Stimulated activated memory B cell treated with anti-CD40 and anti-IgM and Interleukin-4, amounts not matched to agents 10 μg/mL and 1 μg/mL and 100 μg/mL, for 72 hours (primary cell): Measurements from ENCODE around the gene APBA2.

Experiments
- ATAC-seq: fragments of 150-1000 bp; cut with Tn5 transposase; 2 replicates; pipeline ENCODE4 v1.10.0; 2021
- H3K27ac Mint-ChIP-seq: one replicate; pipeline ENCODE4 v1.8.0; 2022; ENCODE audit warnings: mild to moderate bottlenecking, mixed read lengths
- H3K27me3 Mint-ChIP-seq: one replicate; pipeline ENCODE4 v1.8.0; 2022; ENCODE audit warnings: mixed read lengths
- H3K36me3 Mint-ChIP-seq: one replicate; pipeline ENCODE4 v1.8.0; 2022; ENCODE audit warnings: mixed read lengths
- H3K4me1 Mint-ChIP-seq: one replicate; pipeline ENCODE4 v1.8.0; 2022; ENCODE audit warnings: mixed read lengths
- H3K4me3 Mint-ChIP-seq: one replicate; pipeline ENCODE4 v1.8.0; 2022; ENCODE audit warnings: mild to moderate bottlenecking, moderate library complexity, mixed read lengths
- H3K9me3 Mint-ChIP-seq: one replicate; pipeline ENCODE4 v1.8.0; 2022; ENCODE audit warnings: mixed read lengths

The APBA2 gene

GRCh38 chr15:28944696-28945300 lies 59.0 kb downstream of the APBA2 start:
- H3K27me3 Mint-ChIP-seq: peaks cover 11% of the 10 kb centered on the region
- no peak overlapping the region for H3K27ac Mint-ChIP-seq
- H3K4me3 Mint-ChIP-seq: no peak overlapping the region
- H3K36me3 Mint-ChIP-seq: no peaks in the 10 kb centered on the region
- peaks cover 2% of the 10 kb centered on the region for H3K9me3 Mint-ChIP-seq
- H3K4me1 Mint-ChIP-seq: peaks cover 8% of the 10 kb centered on the region
- ATAC-seq: no peak

GRCh38 chr15:28945626-28946230 lies 60.0 kb downstream of the APBA2 start:
- Mint-ChIP-seq H3K36me3 (no peaks in the 10 kb centered on the region), H3K27ac (no peak overlapping the region), H3K4me1 (peaks cover 8% of the 10 kb centered on the region), H3K27me3 (peaks cover 11% of the 10 kb centered on the region), H3K9me3 (peaks cover 2% of the 10 kb centered on the region), H3K4me3 (no peak overlapping the region)
- ATAC-seq: no peak

DNA sequence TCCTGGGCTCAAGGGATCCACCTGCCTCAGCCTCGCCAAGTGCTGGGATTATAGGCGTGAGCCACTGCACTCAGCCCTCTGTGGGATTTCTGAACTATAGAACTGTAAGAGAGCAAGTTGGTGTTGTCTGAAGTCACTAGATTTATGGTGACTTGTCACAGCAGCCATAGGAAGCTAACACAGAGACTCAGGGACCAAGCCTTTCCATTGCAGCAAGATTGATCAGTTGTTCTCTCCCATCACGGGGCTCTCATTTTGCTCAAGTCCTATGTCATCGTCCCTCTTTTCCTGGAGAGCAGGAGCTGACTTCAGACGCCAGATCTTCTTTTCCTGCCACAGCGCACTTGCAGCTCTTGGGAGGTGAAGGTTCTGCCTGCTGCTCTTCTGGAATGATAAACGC lies 61.0 kb downstream of the APBA2 start:
- Mint-ChIP-seq H3K36me3 (no peaks in the 10 kb centered on the region), H3K4me3 (no peak overlapping the region), H3K27ac (no peak overlapping the region), H3K4me1 (peaks cover 8% of the 10 kb centered on the region), H3K9me3 (peaks cover 2% of the 10 kb centered on the region), H3K27me3 (peaks cover 11% of the 10 kb centered on the region)
- no peak for ATAC-seq

GRCh38 chr15:28947221-28947674 lies 61.5 kb downstream of the APBA2 start:
- H3K27me3 Mint-ChIP-seq: peaks cover 11% of the 10 kb centered on the region
- no peaks in the 10 kb centered on the region for H3K36me3 Mint-ChIP-seq
- peaks cover 8% of the 10 kb centered on the region for H3K4me1 Mint-ChIP-seq
- ATAC-seq: no peak
- H3K9me3 Mint-ChIP-seq: peaks cover 2% of the 10 kb centered on the region
- H3K4me3 Mint-ChIP-seq: no peak overlapping the region
- no peak overlapping the region for H3K27ac Mint-ChIP-seq

DNA sequence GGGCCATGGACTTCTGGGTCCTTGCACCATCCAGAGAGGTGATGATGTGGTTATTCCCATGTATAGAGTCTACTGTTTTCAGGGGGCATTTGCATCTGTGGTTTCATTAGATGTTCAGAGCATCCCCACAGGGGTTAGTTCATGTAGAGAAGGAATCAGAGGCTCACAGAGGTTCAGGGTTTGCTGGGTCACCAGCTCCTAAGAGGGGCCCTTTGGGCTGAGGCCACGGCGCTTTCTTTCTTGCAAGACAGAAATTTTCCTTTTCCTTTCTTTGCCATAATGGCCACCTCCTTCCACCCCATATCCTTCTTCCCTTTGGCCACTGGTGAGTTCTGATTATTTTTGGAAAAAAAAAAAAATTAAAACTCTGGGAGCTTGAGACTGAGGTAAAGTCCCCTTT lies 62.3 kb downstream of the APBA2 start:
- H3K4me3 Mint-ChIP-seq: no peak overlapping the region
- ATAC-seq: no peak
- no peaks in the 10 kb centered on the region for H3K36me3 Mint-ChIP-seq
- peaks cover 11% of the 10 kb centered on the region for H3K27me3 Mint-ChIP-seq
- no peak overlapping the region for H3K27ac Mint-ChIP-seq
- H3K4me1 Mint-ChIP-seq: peaks cover 8% of the 10 kb centered on the region
- H3K9me3 Mint-ChIP-seq: peaks cover 2% of the 10 kb centered on the region

DNA sequence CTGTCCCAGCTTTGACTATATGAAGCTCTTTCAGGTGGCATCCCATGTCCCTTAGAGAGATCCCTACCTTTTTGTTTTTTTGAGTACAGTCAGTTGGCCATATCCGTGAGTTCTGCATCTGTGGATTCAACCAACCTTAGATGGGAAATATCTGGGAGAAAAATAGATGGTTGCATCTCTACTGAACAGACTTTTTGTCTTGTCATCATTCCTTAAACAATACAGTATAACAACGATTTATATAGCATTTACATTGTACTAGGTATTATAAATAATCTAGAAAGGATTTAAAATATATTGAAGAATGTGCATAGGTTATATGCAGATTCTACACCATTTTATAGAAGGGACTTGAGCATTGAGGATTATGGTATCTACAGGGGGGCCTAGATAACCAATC lies 65.1 kb downstream of the APBA2 start:
- Mint-ChIP-seq H3K36me3 (no peaks in the 10 kb centered on the region), H3K4me1 (peaks cover 8% of the 10 kb centered on the region), H3K27ac (no peak overlapping the region), H3K4me3 (no peak overlapping the region), H3K9me3 (no peaks in the 10 kb centered on the region), H3K27me3 (peaks cover 11% of the 10 kb centered on the region)
- no peak for ATAC-seq

DNA sequence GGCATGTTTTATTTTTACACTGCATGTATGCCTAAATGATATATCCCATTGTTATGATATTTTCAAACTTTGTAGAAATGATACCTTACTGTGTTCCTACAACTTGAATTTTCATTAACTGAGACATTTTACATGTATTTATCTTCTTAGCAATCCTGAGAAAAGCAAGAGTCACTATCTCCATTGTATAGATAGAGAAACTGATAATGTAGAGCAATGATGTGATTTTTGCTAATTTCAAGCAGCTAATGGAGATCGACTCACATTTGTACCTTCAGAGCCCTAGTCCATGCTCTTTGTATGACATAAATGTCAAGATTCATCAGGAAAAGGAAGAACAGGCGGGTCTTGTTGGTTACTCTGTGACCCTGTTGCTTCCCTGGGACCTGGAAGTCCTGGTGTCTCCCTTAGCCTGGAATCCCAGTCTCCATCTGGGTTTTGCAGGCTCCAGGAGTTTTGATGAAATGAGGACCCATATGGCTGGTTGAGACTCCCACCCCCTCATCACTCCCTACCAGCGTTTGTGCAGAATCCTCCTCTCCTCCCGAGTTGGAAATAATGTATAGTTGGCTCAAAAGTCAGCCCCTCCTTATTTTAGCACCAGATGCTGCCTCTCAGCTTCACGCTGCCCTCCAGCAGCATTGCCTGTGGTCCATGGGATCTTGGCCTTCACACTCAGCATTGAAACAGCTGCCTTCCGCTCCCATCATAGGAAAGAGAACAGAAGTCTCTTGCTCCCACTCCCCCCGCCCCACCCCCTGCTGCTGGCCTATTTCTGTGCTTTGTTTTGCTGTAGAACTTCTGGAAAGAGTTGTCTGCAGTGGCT lies 67.1 kb downstream of the APBA2 start:
- peaks cover 11% of the 10 kb centered on the region for H3K27me3 Mint-ChIP-seq
- no peaks in the 10 kb centered on the region for H3K9me3 Mint-ChIP-seq
- H3K27ac Mint-ChIP-seq: no peak overlapping the region
- H3K4me3 Mint-ChIP-seq: no peak overlapping the region
- H3K4me1 Mint-ChIP-seq: peaks cover 8% of the 10 kb centered on the region
- no peak for ATAC-seq
- H3K36me3 Mint-ChIP-seq: no peaks in the 10 kb centered on the region

- ATAC-seq: no peak
- H3K9me3 Mint-ChIP-seq: no peaks in the 10 kb centered on the region
- no peak overlapping the region for H3K4me3 Mint-ChIP-seq
- no peaks in the 10 kb centered on the region for H3K36me3 Mint-ChIP-seq
- peaks cover 5% of the 10 kb centered on the region for H3K4me1 Mint-ChIP-seq
- H3K27ac Mint-ChIP-seq: no peak overlapping the region
- peaks cover 6% of the 10 kb centered on the region for H3K27me3 Mint-ChIP-seq
Measured at GRCh38 chr15:28953573-28954195, 67.9 kb downstream of the APBA2 start.

GRCh38 chr15:28954466-28955159 lies 68.8 kb downstream of the APBA2 start:
- H3K9me3 Mint-ChIP-seq: no peaks in the 10 kb centered on the region
- no peaks in the 10 kb centered on the region for H3K27me3 Mint-ChIP-seq
- no peak overlapping the region for H3K4me3 Mint-ChIP-seq
- H3K4me1 Mint-ChIP-seq: no peaks in the 10 kb centered on the region
- no peaks in the 10 kb centered on the region for H3K36me3 Mint-ChIP-seq
- ATAC-seq: no peak
- no peak overlapping the region for H3K27ac Mint-ChIP-seq

GRCh38 chr15:28955160-28955992 lies 69.6 kb downstream of the APBA2 start:
- no peaks in the 10 kb centered on the region for H3K36me3 Mint-ChIP-seq
- ATAC-seq: no peak
- no peak overlapping the region for H3K4me3 Mint-ChIP-seq
- no peaks in the 10 kb centered on the region for H3K9me3 Mint-ChIP-seq
- H3K27me3 Mint-ChIP-seq: no peaks in the 10 kb centered on the region
- no peaks in the 10 kb centered on the region for H3K4me1 Mint-ChIP-seq
- no peak overlapping the region for H3K27ac Mint-ChIP-seq

DNA sequence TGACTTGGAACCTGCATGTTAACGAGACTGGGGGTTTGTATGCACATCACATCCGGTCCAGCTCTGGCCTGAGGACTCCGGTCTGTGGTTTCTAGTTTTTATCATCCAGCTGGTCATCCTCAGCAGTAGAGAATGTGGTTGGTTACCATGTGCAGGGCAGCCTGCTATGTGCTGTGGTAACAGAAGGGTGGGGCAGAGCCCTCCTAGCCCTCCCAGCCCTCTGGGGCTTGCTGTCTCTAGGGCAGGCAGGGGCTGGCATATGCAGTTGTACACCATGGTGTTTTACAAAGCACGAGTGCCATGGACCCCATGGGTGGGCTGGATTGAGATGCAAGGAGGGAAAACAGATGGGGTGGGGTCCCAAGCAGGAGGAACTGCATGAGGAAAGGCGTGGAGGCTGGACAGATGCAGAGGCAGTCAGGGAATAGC lies 70.2 kb downstream of the APBA2 start:
- Mint-ChIP-seq H3K9me3 (no peaks in the 10 kb centered on the region), H3K4me1 (no peaks in the 10 kb centered on the region), H3K27me3 (no peaks in the 10 kb centered on the region), H3K36me3 (no peaks in the 10 kb centered on the region), H3K4me3 (no peak overlapping the region), H3K27ac (no peak overlapping the region)
- no peak for ATAC-seq

GRCh38 chr15:28956491-28956890 lies 70.7 kb downstream of the APBA2 start:
- no peaks in the 10 kb centered on the region for H3K9me3 Mint-ChIP-seq
- no peaks in the 10 kb centered on the region for H3K36me3 Mint-ChIP-seq
- ATAC-seq: no peak
- H3K4me3 Mint-ChIP-seq: no peak overlapping the region
- H3K27ac Mint-ChIP-seq: no peak overlapping the region
- H3K4me1 Mint-ChIP-seq: no peaks in the 10 kb centered on the region
- no peaks in the 10 kb centered on the region for H3K27me3 Mint-ChIP-seq

- Mint-ChIP-seq H3K4me3 (no peak overlapping the region), H3K9me3 (no peaks in the 10 kb centered on the region), H3K27me3 (no peaks in the 10 kb centered on the region), H3K27ac (no peak overlapping the region), H3K4me1 (no peaks in the 10 kb centered on the region), H3K36me3 (no peaks in the 10 kb centered on the region)
- no peak for ATAC-seq
Measured at GRCh38 chr15:28957606-28958498, 72.1 kb downstream of the APBA2 start.
